ELR (cell line): ENCODE results near the gene RLN1.
"Not testable (repeated sequence)": the region's sequence is repeated elsewhere in the genome, so short reads cannot be mapped to it uniquely, and the experiment has no call there.

Source experiments
- DNase-seq: peaks from one replicate; pipeline ENCODE4 v3.0.0-alpha.2; 2015; ENCODE audit warnings: low read depth

Gene RLN1, protein sequence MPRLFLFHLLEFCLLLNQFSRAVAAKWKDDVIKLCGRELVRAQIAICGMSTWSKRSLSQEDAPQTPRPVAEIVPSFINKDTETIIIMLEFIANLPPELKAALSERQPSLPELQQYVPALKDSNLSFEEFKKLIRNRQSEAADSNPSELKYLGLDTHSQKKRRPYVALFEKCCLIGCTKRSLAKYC

DNA sequence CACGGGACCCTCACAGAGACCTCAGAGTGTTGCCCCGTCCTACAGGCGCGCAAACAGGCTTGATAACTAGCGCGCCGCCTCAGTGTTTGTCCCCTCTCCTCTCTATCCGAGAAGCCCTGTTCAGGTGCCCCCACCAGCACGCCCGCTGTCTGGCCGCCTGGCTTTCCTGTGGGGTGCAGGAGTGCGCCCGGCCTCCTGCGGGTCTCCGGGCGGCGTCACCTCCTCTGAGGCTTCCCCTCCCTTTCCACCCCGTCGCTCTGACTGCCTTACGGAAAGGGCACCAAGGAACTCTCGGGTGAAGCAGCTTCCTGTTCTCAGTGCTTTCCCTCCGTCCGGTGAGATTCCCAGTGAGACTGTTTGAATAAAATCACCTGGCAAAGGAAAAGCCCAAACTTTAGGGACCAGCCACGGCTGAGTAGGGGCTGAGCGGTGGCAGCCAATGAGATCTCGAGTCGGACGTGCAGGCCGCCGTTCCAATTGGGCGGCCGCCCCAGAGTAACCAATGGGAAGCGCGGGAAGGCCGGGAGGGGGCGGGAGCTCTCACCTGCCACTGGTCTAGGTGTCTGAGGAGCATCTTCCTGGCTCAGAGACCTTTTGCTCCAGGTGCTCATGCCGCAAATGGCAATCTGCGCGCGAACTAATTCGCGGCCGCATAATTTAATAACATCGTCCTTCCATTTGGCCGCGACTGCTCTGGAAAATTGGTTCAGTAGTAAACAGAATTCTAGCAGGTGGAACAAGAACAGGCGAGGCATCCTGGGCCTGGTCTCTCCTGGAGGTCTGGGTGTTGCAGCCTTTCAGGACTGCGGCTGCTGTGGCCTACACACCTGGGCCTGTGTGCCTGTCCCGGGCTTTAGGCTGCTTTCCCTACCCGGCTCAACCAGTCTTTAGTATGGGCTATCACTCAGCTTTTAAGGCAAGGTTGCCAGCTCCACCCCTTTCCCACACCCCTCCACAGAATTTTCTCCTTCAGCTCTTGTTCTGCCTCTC is at the start of gene RLN1:
Gene RLN1 (minus strand): TSS at position 885 of the 990 bp plus-strand sequence. CDS start 130 bp downstream, at position 755.
- DNase-seq = not testable (repeated sequence)

DNA sequence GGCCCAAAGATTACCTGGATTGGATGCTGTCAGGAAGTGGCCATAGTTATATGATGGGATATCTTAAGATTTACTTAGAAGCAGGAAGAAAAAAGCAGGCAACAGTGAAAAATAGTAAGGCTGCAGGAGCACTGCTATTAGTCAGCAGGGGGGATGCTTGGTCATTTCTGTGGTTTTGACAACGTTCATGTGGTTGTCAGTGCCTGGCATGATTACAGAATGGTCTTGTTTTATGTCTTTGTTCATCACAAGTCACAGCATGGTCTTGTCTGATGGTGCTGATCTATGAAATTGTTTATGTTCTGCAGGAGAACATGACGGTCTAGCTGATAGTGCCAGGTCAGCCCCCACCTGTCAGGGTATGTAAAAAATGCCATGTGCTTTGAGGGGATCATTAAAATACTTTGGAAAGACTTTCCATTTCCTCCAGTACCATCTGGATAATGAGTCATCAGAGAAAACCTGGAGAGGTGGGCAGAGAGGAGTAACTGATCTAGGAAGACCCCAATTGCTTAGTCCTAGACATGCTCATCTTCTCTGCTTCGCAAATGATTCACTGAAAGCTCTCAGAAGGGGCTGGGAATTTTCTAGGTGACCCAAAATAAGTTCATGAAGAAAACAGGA is 49.5 kb upstream of the RLN1 start:
- DNase-seq = peak; percentile 89

DNA sequence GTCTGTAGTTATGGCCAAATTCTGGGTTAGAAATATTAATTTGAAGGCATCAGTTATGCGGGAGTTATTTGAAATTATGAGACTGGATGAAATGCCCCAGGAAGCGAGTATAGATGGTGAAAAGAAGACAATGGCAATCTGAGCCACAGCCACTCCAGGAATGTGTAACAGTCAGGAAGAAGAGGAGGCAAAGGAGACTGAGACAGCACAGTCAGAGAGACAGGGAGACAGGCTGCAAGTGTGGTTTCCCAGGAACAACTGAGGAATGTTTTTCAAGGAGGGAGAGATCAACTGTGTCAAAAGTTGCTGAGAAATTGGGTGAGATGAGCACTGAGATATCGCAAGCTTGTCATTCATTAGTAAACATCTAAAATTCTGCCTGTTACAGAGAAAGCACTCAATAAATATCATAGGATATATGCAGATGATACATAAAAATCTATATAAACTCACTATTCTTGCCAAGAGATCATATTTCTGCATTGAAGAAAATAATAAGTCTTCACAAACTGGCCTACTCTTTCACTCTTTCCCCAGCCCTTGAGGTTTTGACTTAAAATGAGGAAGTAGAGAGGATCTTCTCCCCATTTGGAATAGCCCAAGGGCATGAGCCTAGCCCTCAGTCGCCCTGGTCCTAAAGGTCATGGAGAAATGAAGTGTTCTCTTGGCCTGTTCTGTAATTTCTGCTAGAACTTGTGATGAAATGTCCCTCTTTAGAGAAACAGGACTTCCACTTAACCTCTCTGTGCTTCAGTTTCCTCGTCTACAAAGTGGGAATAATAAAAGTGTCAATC is 48.5 kb upstream of the RLN1 start:
- peak; percentile 38 for DNase-seq

DNA sequence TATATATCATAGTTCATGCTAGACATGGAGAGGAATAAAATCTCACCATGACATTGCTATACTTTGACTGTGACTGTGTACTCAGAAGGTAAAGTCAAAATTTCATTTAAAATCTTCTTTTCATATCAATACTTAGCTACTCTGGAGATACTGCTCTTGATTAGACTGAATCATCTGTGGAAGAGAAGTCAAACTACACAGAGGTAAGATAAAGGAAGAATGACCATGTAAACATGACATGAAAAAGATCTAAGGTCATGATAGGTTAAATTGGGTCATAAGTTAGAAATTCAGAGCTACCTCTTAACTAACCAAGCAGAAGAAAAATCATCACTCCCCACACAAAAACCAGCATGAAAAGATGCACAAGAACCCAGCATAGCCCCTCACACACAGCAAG is 44.8 kb upstream of the RLN1 start:
- DNase-seq = no peak

DNA sequence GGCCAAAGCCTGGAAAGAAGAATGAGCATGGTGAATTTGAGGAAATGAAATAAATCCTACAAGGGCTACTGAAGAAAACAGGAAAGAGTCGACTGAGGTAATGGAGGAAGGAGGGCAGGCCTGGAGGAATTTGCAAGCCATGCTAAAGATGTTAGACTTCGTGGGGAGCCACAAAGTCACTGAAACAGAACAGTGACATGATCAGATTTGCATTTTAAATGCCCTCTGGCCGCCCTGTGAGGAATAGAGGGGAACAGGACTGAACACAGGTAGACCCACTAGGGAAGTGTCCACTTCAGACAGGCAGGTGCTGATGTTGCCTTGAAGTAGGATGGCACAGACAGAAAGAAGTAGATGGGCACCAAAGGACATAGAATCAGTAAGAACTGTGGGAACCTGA is 42.8 kb upstream of the RLN1 start:
- no peak for DNase-seq

DNA sequence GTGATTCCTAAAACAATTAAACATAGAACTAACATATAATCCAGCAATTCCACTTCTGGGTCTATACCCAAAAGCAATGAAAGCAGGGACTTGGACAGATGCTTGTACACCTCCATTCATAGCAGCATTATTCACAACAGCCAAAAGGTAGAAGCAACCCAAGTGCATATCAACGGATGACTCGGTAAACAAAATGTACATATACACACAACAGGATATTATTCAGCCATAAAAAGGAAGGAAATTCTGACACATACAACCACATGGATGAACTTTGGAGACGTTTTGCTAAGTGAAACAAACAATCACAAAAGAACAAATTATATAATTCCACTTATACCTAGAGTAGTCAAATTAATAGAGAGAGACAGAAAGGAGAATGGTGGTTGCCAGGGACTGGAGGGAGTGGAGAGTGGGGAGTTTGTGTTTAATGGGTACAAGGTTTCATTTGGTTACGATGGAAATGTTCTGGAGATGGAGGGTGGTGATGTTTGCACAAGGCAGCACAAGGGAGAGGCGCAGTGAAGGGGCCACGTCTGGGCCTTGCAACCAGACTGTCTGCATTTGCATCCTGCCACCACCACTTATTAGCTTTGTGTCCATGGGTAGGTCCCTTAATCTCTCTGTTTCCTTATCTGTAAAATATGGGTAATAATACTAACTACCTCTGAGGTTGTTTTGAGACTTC is 36.3 kb upstream of the RLN1 start:
- DNase-seq = peak; percentile 58

DNA sequence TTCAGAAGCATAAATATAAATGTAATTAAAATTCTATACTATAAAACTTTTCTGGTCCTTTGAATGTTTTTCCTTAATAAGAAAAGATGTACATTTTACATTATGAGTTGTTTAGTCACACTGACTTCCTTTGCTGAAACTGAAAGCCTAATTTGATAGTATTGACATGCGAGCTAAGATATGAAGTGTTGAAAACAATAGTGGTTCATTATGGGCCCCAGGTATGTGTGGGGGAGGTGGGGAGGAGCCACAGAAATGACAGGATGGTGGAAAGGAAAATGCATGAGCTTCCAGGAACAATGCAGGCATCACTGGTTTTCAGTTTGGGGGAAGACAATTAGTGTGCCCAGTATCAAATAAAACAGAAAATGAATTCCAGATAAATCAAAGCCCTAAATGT is 35.4 kb upstream of the RLN1 start:
- DNase-seq = no peak

DNA sequence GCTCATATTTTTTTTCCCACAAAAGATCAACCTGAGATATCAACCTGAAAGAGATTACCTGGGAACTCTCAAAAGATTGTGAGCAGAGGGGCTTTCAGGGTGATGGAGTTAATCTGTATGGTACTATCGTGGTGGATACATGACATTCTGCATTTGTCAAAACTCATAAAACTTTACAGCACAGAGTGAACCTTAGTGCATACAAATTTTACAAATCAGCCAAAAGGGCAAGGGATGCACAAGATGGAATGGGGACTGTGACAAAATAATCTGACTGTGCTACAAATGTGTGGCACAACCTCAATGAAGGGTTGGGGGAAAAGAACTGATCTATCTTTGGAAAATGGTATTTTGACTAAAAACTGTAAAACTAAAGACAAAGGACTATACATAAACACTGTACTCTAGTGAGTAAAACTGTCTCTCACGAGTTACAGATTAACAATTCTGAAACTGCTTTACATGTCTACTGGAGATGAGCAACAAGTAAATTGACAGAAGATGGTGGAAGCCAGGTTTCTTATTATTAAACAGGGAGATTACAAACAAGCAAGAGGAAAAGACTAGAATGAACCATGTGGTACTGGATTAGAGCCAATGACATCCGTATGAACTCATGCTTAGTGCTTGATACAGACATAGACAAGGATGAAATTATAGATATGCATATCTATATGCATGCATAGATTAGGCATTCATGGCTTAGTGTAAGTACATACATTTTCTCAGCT is 24.8 kb upstream of the RLN1 start:
- peak; percentile 17 for DNase-seq

DNA sequence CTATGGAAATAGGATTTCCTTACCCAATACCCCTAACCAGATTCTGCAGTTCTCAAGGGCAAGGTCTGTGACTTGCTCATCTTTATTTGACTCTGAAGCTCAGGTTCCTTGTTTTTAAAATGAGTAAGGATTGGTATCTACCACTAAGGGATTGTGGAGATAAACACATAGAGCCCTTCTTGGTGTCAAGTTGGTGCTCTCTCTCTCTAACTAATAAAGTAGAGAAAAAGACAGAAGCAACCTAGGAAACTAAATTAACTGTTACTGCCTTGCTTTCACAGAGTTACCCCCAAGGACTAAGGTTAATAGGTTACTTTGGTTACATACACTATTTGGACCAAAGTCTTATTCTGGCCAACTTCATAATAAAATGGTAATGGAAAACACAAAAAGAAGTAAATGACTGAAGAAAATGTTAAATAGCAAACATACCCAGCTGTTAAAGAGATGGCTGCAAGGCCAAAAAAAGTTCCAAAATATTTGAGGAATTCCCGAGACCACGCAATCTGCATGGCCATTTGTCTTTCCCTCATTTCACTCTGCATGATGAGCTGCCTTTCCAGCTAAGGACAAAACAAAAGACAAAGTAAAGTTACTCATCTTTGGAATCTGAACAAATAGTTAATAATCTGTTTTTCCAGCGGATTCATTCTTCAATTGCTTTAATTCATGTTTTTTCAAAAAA is 21.8 kb upstream of the RLN1 start:
- no peak for DNase-seq

DNA sequence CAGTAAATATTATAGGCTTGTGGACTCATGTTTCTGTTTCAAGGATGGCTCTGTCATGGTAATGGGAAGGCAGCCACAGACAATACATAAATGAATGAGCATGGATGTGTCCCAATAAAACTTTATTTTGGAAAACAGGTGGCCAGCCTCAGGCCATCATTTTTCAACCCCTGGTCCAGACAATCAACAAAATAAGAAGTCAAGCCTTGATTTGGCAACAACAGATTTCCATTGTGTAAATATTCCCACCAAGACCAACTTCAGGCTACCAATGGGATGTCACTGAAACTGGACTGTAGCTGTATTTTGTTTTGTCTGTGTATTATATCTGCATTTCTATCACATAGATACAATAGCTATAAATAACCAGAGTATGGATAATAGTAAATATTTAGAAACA is 20.7 kb upstream of the RLN1 start:
- DNase-seq = no peak

DNA sequence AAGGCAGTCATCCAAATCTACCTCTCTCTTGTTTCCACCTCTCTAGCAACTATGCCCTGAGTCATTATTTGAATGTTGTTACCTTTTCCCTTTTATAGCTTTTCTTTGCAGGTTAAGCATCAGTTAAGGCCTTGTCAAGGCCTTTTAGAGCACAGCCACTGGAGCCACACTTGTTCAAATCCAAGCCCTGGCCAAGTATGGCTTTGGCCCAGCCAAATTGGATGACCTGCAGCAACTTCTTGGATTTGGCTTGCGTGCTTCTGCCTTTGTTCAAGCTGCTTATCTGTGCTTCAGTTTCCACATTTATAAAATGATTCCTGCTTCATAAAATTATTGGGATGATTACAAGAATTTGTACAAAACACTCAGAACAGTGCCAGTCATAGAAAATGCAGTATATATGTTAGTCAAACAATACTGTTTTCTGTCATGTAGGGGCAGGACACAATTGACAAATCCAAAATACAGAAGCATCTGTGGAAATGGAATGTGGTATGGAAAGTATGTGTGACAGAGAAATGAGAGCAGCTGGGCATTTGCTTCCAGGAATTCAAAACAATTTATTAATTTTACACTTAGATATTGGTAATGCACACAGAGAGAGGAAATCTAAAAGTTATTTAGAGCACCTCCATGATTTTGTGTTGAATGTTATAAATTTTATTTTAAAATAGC is 17.9 kb upstream of the RLN1 start:
- DNase-seq = no peak

DNA sequence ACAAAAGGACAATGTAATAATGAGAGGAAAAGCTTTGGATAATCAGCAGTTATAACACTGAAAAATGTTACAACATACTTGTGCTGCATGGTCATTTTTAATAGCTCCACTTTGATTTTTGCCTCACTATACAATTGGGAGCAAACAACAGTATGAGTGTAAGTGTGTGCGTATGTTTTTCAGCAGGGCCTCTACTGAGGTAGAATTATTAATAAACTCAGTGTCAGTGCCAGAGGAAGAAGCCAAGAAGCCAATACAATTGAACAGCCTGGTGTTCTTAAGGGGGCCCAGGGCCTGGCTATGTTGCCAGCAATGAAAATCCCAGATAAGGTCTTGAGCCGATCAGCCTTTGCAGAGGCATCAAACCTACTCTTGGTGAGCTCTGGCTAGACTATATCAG is 16.1 kb upstream of the RLN1 start:
- DNase-seq = no peak

DNA sequence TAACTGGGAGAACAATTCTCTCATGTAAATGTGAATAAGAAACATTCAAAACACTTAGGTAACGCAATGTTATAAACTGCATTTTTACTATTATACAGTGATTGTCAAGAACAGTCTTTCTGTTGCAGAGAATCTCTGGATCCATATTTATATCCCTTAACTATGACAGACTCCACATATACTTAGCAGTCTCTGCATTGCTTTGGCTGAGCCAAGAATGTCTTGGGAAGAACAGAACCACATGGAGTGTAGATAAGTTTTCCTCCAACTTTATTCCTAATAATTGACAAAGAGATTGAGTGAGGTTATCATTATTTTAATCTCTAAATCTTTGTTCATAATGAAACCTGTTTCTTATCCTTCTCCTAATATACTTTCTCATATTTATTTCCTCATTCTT is 15.6 kb upstream of the RLN1 start:
- no peak for DNase-seq

DNA sequence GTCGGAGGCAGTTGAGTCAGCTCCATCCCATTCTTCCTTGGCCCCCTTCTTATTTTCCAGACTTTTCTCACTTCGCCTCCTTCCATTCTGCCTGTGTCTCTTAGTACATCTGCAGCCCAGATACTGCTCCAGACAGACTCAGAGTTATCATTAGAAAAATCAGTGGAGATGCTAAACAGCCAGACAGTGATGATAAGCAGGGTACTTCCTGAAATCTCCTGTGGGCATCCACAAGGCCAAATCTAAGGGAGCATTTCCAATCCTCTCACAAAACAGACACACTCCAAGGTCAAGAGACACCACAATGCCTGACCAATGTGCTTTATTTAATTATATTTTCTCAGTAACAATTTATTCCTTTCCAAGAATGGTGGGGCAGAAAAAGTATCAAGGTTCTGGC is 14.5 kb upstream of the RLN1 start:
- no peak for DNase-seq

DNA sequence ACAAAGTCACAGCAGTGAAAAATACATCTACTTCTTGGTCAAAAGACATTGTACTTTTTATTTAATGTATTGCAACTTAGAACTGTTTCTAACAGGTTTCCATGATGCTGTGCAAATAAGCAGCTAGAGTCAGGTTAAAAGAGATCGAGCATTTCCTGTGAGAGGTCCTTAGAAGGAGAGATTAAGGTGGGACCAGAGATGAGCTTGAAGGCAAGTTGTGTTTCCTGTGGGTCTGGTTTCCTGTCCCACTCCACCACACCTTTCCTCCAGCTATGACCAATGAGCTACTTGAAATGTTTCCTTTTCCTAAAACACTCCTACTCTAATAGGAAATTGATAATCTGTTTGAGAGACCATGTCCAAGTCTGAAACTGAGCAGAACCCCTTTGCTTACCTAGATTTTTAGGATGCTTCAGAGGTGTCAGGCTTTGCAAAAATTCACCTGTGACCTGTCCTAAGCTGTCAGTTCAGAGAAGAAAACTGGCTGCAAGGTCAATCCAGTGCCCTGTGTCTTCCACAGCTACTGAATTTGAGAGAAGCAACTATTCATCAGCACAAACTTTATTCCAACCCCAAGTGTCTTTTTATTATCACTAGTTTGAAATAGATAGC is 13.1 kb upstream of the RLN1 start:
- no peak for DNase-seq

DNA sequence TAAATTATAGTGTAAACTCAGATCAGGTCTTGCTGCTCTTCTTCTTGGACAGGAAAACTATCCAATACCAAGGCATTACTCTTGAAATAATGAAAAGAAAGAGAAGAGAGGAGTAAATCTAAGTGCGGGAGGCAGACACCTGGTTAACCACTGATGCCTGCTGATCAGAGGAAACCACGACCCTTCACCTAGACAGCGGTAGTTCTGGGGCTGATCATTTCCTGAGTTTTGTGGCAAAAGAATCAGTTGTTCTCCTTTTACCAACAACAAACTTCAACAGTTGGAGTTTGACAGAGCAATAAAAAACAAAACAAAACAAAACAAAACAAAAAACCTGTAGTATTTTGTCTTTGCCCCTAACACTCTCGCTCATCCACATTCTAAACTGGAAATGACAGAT is 3.0 kb downstream of the RLN1 start:
- DNase-seq = no peak

DNA sequence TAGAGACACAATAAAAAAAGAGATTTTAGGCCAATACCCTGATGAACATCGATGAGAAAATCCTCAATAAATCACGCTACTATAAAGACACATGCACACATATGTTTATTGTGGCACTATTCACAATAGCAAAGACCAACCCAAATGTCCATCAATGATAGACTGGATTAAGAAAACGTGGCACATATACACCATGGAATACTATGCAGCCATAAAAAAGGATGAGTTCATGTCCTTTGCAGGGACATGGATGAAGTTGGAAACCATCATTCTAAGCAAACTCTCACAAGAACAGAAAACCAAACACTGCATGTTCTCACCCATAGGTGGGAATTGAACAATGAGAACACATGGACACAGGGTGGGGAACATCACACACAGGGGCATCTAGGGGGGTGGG is 8.4 kb downstream of the RLN1 start:
- DNase-seq = not testable (repeated sequence)

DNA sequence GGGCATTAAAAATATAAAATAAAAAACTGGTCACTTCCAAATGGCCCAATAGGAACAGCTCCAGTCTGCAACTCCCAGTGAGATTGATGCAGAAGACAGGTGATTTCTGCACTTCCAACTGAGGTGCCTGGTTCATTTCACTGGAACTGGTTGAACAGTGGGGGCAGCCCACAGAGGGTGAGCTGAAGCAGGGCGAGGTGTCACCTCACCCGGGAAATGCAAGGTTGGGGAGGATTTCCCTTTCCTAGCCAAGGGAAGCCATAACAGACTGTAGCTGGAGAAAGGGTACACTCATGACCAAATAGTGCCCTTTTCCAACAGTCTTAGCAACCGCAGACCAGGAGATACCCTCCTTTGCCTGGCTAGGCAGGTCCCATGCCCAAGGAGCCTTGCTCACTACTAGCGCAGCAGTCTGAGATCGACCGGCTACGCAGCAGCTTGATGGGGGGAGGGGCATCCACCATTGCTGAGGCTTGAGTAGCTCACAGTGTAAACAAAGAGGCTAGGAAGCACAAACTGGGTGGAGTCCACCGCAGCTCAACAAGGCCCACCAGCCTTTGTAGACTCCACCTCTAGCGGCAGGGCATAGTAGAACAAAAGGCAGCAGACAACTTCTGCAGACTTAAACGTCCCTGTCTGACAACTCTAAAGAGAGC is 12.7 kb downstream of the RLN1 start:
- DNase-seq = no peak

DNA sequence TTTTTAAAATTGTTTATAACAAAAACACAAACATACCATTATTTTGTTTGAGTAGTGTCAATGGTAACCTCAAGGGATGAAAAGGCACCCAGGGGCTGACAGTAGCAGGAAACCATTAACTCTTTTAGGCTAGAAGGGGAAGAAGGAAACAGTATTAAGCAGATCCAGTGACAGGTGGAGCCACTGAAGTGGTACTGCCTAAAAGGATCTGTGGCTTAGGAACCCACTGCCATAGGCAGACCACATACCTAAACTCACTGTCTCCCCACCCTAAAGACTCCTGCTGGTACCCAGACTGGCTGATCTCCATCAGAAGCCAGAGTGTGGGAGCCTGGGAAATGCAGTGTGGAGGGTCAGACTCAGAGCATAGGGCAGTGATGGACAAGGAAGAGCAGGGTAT is 13.5 kb downstream of the RLN1 start:
- no peak for DNase-seq
